ENCODE data around the gene EGLN3. TPM values are rescaled to one million over a fixed set of nuclear protein-coding genes. Genes with fewer than 3 reads are reported as not detected.
"Not testable (repeated sequence)": the region's sequence is repeated elsewhere in the genome, so short reads cannot be mapped to it uniquely, and the experiment has no call there.

The EGLN3 gene
- polyA plus RNA-seq, 12 donors: 25.7 to 266 (median 62.6) TPM

DNA sequence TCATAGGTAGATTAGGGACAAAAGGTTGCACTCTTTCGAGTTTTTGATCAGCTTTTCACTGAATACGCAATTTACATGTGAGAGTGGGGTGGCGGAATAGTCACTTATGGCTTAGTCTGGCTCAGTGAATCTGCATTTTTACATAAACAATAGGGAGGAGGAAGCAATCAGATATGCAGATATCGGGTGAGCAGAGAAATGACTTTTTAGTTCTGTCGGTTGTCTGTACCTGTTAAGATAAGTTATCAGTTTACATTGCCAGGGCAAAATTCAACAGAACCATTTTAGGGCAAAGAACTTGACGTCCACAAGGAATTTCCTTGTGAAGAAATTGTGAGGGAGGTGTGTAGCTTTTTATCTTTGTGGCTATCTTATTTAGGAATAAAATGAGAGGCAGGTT, 15.4 kb upstream of the EGLN3 start:
- no peak for DNase-seq

DNA sequence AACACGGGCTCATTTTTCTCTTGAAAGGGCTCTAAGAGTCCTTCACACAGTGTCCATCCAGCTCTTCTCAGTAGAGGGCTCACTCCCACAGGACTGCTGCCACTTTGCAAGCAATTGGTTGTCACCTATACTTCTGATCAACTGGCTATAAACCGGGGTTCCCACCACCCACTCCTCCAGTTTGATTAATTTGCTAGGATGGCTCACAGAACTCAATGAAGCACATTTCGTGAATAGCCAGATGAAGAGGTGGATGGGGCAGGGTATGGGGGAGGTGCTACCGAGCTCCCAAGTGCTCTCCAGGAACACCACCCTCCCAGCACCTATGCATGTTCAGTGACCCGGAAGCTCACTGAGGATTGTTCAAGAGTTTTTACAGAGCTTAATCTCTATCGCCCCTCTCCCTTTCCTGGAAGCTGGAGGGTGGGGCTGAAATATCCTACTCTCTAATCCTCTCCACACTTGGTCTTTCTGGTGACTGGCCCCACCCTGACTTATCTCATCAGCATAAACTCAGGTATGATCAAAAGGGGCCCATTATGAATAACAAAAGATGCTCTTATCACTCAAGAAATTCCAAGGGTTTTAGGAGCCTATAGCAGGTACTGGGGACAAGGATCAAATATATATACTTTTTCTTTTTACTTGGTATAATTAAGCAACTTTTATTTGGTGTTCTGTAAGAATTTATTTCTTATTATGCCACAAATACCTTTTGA, 13.9 kb upstream of the EGLN3 start:
- DNase-seq: no peak

DNA sequence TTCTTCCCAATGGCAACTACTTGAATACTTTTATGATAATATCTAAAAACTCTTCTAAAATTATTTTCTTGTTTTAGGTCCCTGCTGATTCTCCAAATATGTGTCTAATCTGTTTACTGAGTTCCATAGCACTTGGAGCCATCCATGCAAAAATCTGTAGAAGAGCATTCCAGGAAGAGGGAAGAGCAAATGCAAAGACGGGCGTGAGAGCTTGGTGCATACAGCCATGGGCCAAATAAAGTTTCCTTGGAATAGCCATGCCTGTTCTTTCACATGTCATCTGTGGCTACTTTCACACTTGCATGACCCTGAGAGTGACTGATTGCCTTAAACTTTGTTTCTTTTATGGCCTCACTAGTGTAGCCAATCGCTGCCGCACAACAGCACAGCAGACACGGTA, 13.0 kb upstream of the EGLN3 start:
- no peak for DNase-seq

DNA sequence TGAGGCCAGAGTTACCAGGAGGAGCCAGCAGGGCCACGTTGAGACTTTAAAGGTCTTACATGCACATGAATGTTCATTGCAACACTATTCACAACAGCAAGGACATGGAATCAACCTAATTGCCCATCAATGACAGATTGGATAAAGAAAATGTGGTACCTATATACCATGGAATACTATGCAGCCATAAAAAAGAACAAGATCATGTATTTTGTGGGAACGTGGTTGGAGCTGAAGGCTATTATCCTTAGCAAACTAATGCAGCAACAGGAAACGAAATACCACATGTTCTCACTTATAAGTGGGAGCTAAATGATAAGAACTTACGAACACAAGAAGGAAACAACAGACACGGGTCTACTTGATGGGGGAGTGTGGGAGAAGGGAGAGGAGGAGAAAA, 11.6 kb upstream of the EGLN3 start:
- not testable (repeated sequence) for DNase-seq

DNA sequence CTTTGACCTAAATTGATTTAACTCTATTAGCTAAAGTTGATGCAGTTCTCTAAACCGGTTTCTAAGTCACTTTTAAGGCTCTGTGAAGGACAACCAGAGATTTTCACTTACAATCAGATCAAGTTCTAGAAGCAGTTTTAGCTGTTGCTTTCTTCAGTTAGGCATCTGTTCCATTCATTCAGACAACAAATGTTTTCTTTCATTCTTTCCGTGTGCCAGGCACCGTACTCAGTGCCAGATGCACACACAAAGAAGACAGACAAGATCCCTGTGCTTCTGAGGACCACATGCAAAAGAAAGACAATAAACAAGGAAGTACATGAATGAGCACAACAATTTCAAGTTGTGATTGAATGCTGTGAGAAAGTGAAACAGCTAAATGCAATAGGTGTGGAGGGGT, 11.1 kb upstream of the EGLN3 start:
- DNase-seq: no peak

DNA sequence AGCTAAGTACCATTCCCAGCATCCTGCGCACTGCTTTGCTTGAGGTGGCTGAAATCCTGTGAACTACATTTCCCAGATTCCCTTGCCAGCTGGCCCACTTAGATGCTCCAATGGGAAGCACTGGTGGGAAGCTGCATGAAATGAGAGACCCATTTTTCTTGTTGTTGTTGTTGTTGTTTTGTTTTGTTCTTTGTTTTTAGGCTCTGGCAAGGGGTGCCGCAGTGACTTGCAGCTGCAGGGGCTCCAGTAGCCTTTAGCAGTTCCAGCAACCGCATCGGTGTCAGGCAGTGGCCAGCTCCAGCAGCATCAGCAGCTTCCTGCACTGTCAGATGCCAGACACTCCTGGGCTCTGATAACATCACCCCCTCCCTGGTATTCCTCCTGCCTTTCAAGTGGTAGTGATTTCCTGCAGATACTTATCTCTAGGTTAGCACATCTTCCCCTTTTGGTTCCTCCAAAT, 8.8 kb upstream of the EGLN3 start:
- no peak for DNase-seq

GRCh38 chr14:33958605-33959226, 7.8 kb upstream of the EGLN3 start:
- DNase-seq: no peak

GRCh38 chr14:33957993-33958392, 7.1 kb upstream of the EGLN3 start:
- DNase-seq: no peak

DNA sequence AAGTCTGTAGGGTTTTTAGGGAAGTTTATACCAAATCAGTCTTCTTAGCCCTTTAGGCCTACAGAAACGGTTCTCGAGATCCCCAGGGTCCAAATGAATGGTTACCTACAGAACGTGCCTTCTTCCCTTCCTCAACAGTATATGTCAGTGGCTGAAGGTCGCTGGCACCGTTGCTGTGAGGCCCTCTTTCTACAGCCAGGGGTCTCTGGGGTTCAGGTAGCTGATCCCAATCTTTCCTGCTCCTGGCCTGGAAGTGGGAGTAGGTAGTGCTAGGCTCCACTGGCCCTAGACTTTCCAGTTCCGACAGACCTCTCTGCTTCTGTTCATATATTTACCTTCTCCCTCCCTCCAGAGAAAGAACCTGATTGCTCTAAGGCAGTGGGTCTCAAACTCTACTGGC, 6.4 kb upstream of the EGLN3 start:
- no peak for DNase-seq

- DNase-seq: no peak
Measured at GRCh38 chr14:33956640-33957039, 5.8 kb upstream of the EGLN3 start.

DNA sequence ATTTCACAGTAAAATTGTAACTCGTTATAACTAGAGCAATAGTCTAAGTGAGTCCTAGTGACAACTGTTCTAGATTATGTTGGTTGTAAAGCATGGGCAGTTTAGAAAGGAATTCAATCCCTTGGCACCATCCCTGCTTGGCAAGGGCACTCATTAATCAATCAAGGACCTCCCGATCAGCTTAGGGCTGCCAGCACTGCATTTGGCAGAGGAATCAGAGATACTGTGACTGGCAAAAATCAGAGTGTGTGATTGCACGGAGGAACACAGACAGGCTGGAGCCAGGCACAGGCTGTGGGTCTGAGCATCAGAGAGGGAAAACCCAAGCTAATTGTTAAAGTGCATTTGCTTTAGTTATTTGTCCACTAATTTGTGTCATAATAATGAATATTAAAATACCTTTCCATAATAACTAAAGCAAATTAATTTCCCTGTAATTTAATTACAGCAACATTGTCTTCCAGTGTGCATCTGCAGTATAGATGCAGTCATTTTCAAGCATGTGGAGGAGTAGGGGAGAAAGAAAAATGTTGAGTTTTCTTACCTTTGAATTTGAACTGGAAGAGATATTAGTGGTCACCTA, 3.2 kb upstream of the EGLN3 start:
- no peak for DNase-seq

DNA sequence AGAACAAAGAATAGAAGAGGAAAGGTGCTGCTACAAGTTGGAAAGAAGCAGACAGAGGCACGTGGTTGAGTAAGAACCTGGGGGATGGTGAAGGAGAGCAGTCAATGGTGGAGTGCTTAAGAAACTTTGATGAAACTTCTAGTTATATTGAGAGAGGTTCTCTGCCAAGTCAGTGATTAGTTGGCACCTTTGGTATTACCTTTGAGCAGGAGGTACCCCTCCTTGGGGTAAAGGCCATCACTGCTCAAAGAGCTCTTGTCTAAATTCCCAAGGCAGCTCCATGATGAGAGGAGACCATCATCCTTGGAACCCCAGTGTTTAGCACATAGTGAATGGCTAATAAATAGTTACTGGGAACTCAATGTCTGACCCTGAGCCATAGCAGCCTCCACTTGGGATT, 1.7 kb upstream of the EGLN3 start:
- DNase-seq: no peak

- no peak for DNase-seq
Measured at GRCh38 chr14:33951183-33951840, 438 bp upstream of the EGLN3 start.

GRCh38 chr14:33949411-33949893, 1.4 kb downstream of the EGLN3 start:
- DNase-seq: no peak

DNA sequence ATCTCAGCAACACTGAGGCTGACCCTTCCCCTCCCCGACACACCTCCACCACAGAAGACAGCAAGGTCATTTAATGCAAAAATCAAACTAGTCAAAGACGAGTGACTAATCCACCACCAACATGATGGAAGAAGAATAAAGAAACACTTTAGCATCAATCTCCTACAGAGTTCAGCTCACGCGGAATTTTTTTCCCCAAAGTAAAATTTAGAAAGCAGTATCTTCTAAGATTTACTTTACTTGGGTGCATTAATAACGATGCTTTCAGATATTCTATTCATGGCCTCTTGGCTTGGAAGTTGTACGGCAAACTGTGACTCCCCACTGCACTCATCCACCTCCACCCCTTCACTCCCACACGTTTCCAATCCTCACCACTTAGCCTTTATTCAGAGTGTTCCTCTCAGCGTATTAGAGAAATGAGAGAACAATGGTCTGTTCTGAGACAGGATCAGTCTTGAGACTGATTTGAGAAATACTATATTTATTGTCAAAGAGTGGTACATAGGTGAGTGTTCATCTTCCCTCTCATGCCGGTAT, 1.9 kb downstream of the EGLN3 start:
- DNase-seq: no peak

- DNase-seq: no peak
Measured at GRCh38 chr14:33948145-33948868, 2.6 kb downstream of the EGLN3 start.

- peak; percentile 69 for DNase-seq
Measured at GRCh38 chr14:33946679-33947476, 4.0 kb downstream of the EGLN3 start.

GRCh38 chr14:33945210-33946088, 5.4 kb downstream of the EGLN3 start:
- DNase-seq: no peak

GRCh38 chr14:33943096-33943883, 7.6 kb downstream of the EGLN3 start:
- DNase-seq: no peak
